ENCODE measurements around the gene WDR7.

Gene WDR7

GRCh38 chr18:57052759-57053158 lies 401.6 kb downstream of the WDR7 start:
- DNase-seq = no peak

GRCh38 chr18:57054891-57055290 lies 403.7 kb downstream of the WDR7 start:
- no peak for DNase-seq

GRCh38 chr18:57057890-57058289 lies 406.7 kb downstream of the WDR7 start:
- DNase-seq = no peak

GRCh38 chr18:57058734-57059133 lies 407.6 kb downstream of the WDR7 start:
- DNase-seq = no peak

- no peak for DNase-seq
Measured at GRCh38 chr18:57059366-57059765, 408.2 kb downstream of the WDR7 start.

- no peak for DNase-seq
Measured at GRCh38 chr18:57060814-57061213, 409.7 kb downstream of the WDR7 start.

GRCh38 chr18:57062178-57062577 lies 411.0 kb downstream of the WDR7 start:
- no peak for DNase-seq

- no peak for DNase-seq
Measured at GRCh38 chr18:57062844-57063243, 411.7 kb downstream of the WDR7 start.

- DNase-seq = no peak
Measured at GRCh38 chr18:57063601-57064103, 412.5 kb downstream of the WDR7 start.

- no peak for DNase-seq
Measured at GRCh38 chr18:57073501-57074187, 422.5 kb downstream of the WDR7 start.

- DNase-seq = no peak
Measured at GRCh38 chr18:57075716-57076400, 424.7 kb downstream of the WDR7 start.

GRCh38 chr18:57077005-57077765 lies 426.0 kb downstream of the WDR7 start:
- DNase-seq = no peak

- no peak for DNase-seq
Measured at GRCh38 chr18:57077786-57078552, 426.8 kb downstream of the WDR7 start.

- no peak for DNase-seq
Measured at GRCh38 chr18:57078614-57079013, 427.5 kb downstream of the WDR7 start.

- DNase-seq = no peak
Measured at GRCh38 chr18:57080479-57080878, 429.3 kb downstream of the WDR7 start.

GRCh38 chr18:57081899-57082298 lies 430.7 kb downstream of the WDR7 start:
- DNase-seq = no peak

- DNase-seq = no peak
Measured at GRCh38 chr18:57083485-57083884, 432.3 kb downstream of the WDR7 start.

- no peak for DNase-seq
Measured at GRCh38 chr18:57084331-57085271, 433.4 kb downstream of the WDR7 start.

- DNase-seq = no peak
Measured at GRCh38 chr18:57085371-57085770, 434.2 kb downstream of the WDR7 start.

- no peak for DNase-seq
Measured at GRCh38 chr18:57086163-57086562, 435.0 kb downstream of the WDR7 start.

Data from activated naive CD4-positive, alpha-beta T cell (primary cell).